H9 (cell line): Measurements from ENCODE around the gene SLC34A3. TPM values are rescaled to one million over a fixed set of nuclear protein-coding genes. Genes with fewer than 3 reads are reported as not detected.

Experiments used
- DNase-seq: peaks from one replicate; pipeline ENCODE4 v3.0.0-alpha.2; 2017
- H2AFZ ChIP-seq: one replicate; pipeline ENCODE4 v1.6.1; 2013; ENCODE audit warnings: mild to moderate bottlenecking, low read length, control low read depth, moderate library complexity
- H2AK5ac ChIP-seq: 2 replicates; pipeline ENCODE4 v1.6.1; 2013; ENCODE audit warnings: low read length, control low read depth, mixed read lengths; ENCODE audit not compliant: insufficient read length
- H2BK120ac ChIP-seq: one replicate; pipeline ENCODE4 v1.6.1; 2013; ENCODE audit warnings: low read depth, mild to moderate bottlenecking, low read length, control low read depth, inconsistent platforms; ENCODE audit not compliant: poor library complexity, severe bottlenecking
- H2BK12ac ChIP-seq: 2 replicates; pipeline ENCODE4 v1.6.1; 2013; ENCODE audit warnings: low read length, control low read depth, mixed read lengths, low read depth; ENCODE audit not compliant: insufficient read length
- H2BK15ac ChIP-seq: 2 replicates; pipeline ENCODE4 v1.6.1; 2013; ENCODE audit warnings: low read depth, low read length, control low read depth
- H2BK20ac ChIP-seq: one replicate; pipeline ENCODE4 v1.6.1; 2013; ENCODE audit warnings: low read depth, mild to moderate bottlenecking, low read length, control low read depth, inconsistent platforms; ENCODE audit not compliant: poor library complexity, severe bottlenecking
- H2BK5ac ChIP-seq: 2 replicates; pipeline ENCODE4 v1.6.1; 2013; ENCODE audit warnings: low read length, control low read depth, mixed read lengths; ENCODE audit not compliant: insufficient read length
- H3K14ac ChIP-seq: 2 replicates; pipeline ENCODE4 v1.6.1; 2013; ENCODE audit warnings: low read length, control low read depth; ENCODE audit not compliant: insufficient read depth
- H3K18ac ChIP-seq: 2 replicates; pipeline ENCODE4 v1.6.1; 2013; ENCODE audit warnings: low read depth, mild to moderate bottlenecking, mixed read lengths, low read length, control low read depth; ENCODE audit not compliant: insufficient read length
- H3K23ac ChIP-seq: 2 replicates; pipeline ENCODE4 v1.6.1; 2013; ENCODE audit warnings: low read length, control low read depth, mixed read lengths, low read depth; ENCODE audit not compliant: insufficient read length
- H3K23me2 ChIP-seq: 2 replicates; pipeline ENCODE4 v1.6.1; 2013; ENCODE audit warnings: low read depth, mild to moderate bottlenecking, mixed read lengths, low read length, control low read depth; ENCODE audit not compliant: insufficient read length, poor library complexity, severe bottlenecking
- H3K27ac ChIP-seq: 2 replicates; pipeline ENCODE4 v1.5.1; 2013; ENCODE audit warnings: low read length, control low read depth, mixed read lengths, low read depth; ENCODE audit not compliant: insufficient read length
- H3K27me3 ChIP-seq: 2 replicates; pipeline ENCODE4 v1.6.1; 2013; ENCODE audit warnings: low read length, control low read depth, inconsistent platforms; ENCODE audit not compliant: insufficient read depth
- H3K4ac ChIP-seq: 2 replicates; pipeline ENCODE4 v1.6.1; 2013; ENCODE audit warnings: low read depth, mild to moderate bottlenecking, control low read depth, inconsistent platforms, low read length, moderate library complexity
- H3K4me1 ChIP-seq: 2 replicates; pipeline ENCODE4 v1.6.1; 2013; ENCODE audit warnings: low read length, control low read depth, inconsistent platforms; ENCODE audit not compliant: insufficient read depth
- H3K4me2 ChIP-seq: 2 replicates; pipeline ENCODE4 v1.6.1; 2013; ENCODE audit warnings: low read length, control low read depth, mixed read lengths; ENCODE audit not compliant: insufficient read length, insufficient read depth
- H3K56ac ChIP-seq: 2 replicates; pipeline ENCODE4 v1.6.1; 2013; ENCODE audit warnings: low read depth, mild to moderate bottlenecking, mixed read lengths, low read length, control low read depth; ENCODE audit not compliant: insufficient read length
- H3K79me1 ChIP-seq: 2 replicates; pipeline ENCODE4 v1.6.1; 2013; ENCODE audit warnings: low read depth, mild to moderate bottlenecking, moderate library complexity, low read length, control low read depth, inconsistent platforms; ENCODE audit not compliant: insufficient read depth, poor library complexity, severe bottlenecking
- H3K79me2 ChIP-seq: 2 replicates; pipeline ENCODE4 v1.6.1; 2013; ENCODE audit warnings: low read length, control low read depth, inconsistent platforms; ENCODE audit not compliant: insufficient read depth
- H3K9ac ChIP-seq: 2 replicates; pipeline ENCODE4 v1.6.1; 2013; ENCODE audit warnings: low read length, control low read depth, mixed read lengths; ENCODE audit not compliant: insufficient read length; ENCODE audit errors: extremely low read depth
- H3K9me3 ChIP-seq: one replicate; pipeline ENCODE4 v1.6.1; 2013; ENCODE audit warnings: low read depth, low read length, inconsistent platforms; ENCODE audit not compliant: control insufficient read depth
- H3T11ph ChIP-seq: one replicate; pipeline ENCODE4 v1.6.1; 2013; ENCODE audit warnings: mild to moderate bottlenecking, low read length, control low read depth, inconsistent platforms
- H4K20me1 ChIP-seq: one replicate; pipeline ENCODE4 v1.6.1; 2013; ENCODE audit not compliant: control insufficient read depth, insufficient read length, insufficient read depth
- H4K5ac ChIP-seq: 2 replicates; pipeline ENCODE4 v1.6.1; 2013; ENCODE audit warnings: low read depth, mild to moderate bottlenecking, mixed read lengths, low read length, control low read depth; ENCODE audit not compliant: insufficient read length
- H4K8ac ChIP-seq: replicated peaks from 2 replicates; pipeline ENCODE4 v1.6.1; 2013; ENCODE audit warnings: low read length, control low read depth, mixed read lengths, low read depth; ENCODE audit not compliant: insufficient read length
- H4K91ac ChIP-seq: 2 replicates; pipeline ENCODE4 v1.6.1; 2013; ENCODE audit warnings: low read depth, mild to moderate bottlenecking, moderate library complexity, mixed read lengths, low read length, control low read depth; ENCODE audit not compliant: insufficient read length
- H3K27ac Mint-ChIP-seq, 3 experiments: 2 replicates in 2 of 3; 3 replicates in 1 of 3; pipeline ENCODE4 v1.8.0; 2020 to 2021; ENCODE audit warnings: mixed read lengths in 3 of 3, mild to moderate bottlenecking in 1 of 3, moderate library complexity in 1 of 3
- H3K27me3 Mint-ChIP-seq: 2 replicates; pipeline ENCODE4 v1.8.0; 2021; ENCODE audit warnings: low read depth, mild to moderate bottlenecking, moderate library complexity, mixed read lengths
- H3K36me3 Mint-ChIP-seq, 3 experiments: 2 replicates in 2 of 3; 3 replicates in 1 of 3; pipeline ENCODE4 v1.8.0; 2020 to 2021; ENCODE audit warnings: low read depth in 3 of 3, mixed read lengths in 3 of 3; ENCODE audit not compliant: insufficient read depth in 1 of 3
- H3K4me1 Mint-ChIP-seq, 2 experiments: 2 replicates each; pipeline ENCODE4 v1.8.0; 2020; ENCODE audit warnings: mixed read lengths in 2 of 2
- H3K4me3 Mint-ChIP-seq, 2 experiments: 2 replicates in 1 of 2; 3 replicates in 1 of 2; pipeline ENCODE4 v1.8.0; 2020 to 2021; ENCODE audit warnings: mild to moderate bottlenecking in 2 of 2, mixed read lengths in 2 of 2, moderate library complexity in 1 of 2
- H3K9me3 Mint-ChIP-seq, 2 experiments: 2 replicates in 1 of 2; 3 replicates in 1 of 2; pipeline ENCODE4 v1.8.0; 2020; ENCODE audit warnings: mild to moderate bottlenecking in 2 of 2, mixed read lengths in 2 of 2, moderate library complexity in 1 of 2
- CTCF ChIP-seq: fragments of 200-600 bp; sonication (generic); conservative IDR thresholded peaks from 3 replicates; pipeline ENCODE4 v1.8.0; 2021; ENCODE audit warnings: antibody characterized with exemption, mild to moderate bottlenecking
- WGBS: extraction: QIAGEN DNeasy Blood & Tissue Kit; methylation state at CpG from one replicate; pipeline ENCODE4 v1.1.7; 2013; ENCODE audit warnings: missing lambda C conversion rate, low lambda C conversion rate, mixed read lengths; ENCODE audit not compliant: insufficient read length; ENCODE audit errors: extremely low coverage; 5-methylcytosine and 5-hydroxymethylcytosine counted together
- total RNA-seq: library from RNA; stranded (reverse); gene quantifications from 2 replicates; pipeline ENCODE4 v1.2.1, GENCODE V29; 2021

SLC34A3 gene
- total RNA-seq, 1 experiment from 2014 or later = not detected

GRCh38 chr9:137215196-137215986 is 15.3 kb upstream of the SLC34A3 start:
- Histone ChIP-seq H2AFZ (no peak overlapping the region), H3K9ac (no peak overlapping the region), H2BK20ac (no peak overlapping the region), H3K56ac (no peak overlapping the region), H3K79me1 (no peaks in the 10 kb centered on the region), H3K23me2 (no peaks in the 10 kb centered on the region), H2BK120ac (no peak overlapping the region), H3K14ac (no peak overlapping the region), H3K27ac (no peak overlapping the region), H4K8ac (no peak overlapping the region), H4K20me1 (no peaks in the 10 kb centered on the region), H4K91ac (no peak overlapping the region), H4K5ac (no peak overlapping the region), H3K4me1 (no peaks in the 10 kb centered on the region; the same call in 1 of the 2 replicates), H3T11ph (no peak overlapping the region), H2AK5ac (no peak overlapping the region), H3K9me3 (no peaks in the 10 kb centered on the region), H3K4me2 (no peak overlapping the region), H2BK15ac (no peak overlapping the region), H3K79me2 (no peaks in the 10 kb centered on the region), H2BK12ac (no peak overlapping the region), H3K27me3 (no peaks in the 10 kb centered on the region), H3K4ac (no peak overlapping the region), H3K18ac (no peak overlapping the region), H3K23ac (no peak overlapping the region), H2BK5ac (no peak overlapping the region)
- peaks cover 4 to 5% of the 10 kb centered on the region in 2 experiments for H3K4me1 Mint-ChIP-seq
- H3K27ac Mint-ChIP-seq = no peak overlapping the region
- no peaks in the 10 kb centered on the region for H3K9me3 Mint-ChIP-seq
- H3K36me3 Mint-ChIP-seq = peaks cover 3 to 23% (median 10%) of the 10 kb centered on the region in 3 experiments; a peak in 5 of 7 replicates
- TF ChIP-seq CTCF = no peak
- no peak for DNase-seq
- WGBS = no CpG with 5 or more reads among the region's 22 CpGs
- H3K4me3 Mint-ChIP-seq = no peak overlapping the region
- H3K27me3 Mint-ChIP-seq = no peaks in the 10 kb centered on the region
